ENCODE data around the gene ABL1.

The ABL1 gene

GRCh38 chr9:130893341-130894101, 58.5 kb downstream of the ABL1 start:
- peak; percentile 24 for DNase-seq

DNA sequence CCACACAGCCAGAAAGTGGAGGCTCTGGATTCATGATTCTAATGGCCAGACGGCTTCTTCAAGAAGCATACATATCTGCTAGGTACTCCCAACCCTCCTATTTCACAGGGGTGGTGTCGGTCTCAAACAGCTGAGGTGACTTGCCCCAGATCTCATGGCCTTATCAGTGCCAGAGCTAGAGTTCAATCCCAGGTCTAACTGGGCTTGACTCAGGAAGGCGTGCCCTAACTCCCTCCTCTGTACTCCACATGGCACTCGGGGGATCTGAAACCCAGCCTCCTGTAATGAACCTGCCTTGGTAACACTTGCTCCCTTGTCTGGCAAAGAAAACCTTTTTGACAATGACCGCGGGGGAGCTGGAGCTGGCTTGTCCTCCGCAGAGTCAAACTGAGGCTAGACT, 59.5 kb downstream of the ABL1 start:
- no peak for DNase-seq

DNA sequence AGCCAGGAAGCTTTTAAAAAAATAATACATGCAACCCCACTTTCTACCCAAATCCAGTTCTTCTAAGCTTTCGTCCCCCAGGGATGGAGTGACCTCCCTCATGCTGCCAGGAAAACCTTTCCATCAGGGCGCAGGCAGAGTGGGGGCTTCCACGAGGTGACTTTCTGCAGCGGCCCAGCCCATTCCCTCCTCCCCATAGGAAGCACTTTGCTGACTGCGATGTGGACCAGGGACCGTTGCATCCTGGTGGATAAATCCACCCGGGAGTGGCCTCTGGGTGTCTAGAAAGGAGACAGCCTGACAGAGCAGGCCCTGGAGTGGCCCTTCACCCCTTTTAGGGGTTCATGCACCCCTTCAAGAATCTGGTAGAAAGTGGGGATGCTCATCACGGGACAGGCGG, 60.0 kb downstream of the ABL1 start:
- DNase-seq = no peak

DNA sequence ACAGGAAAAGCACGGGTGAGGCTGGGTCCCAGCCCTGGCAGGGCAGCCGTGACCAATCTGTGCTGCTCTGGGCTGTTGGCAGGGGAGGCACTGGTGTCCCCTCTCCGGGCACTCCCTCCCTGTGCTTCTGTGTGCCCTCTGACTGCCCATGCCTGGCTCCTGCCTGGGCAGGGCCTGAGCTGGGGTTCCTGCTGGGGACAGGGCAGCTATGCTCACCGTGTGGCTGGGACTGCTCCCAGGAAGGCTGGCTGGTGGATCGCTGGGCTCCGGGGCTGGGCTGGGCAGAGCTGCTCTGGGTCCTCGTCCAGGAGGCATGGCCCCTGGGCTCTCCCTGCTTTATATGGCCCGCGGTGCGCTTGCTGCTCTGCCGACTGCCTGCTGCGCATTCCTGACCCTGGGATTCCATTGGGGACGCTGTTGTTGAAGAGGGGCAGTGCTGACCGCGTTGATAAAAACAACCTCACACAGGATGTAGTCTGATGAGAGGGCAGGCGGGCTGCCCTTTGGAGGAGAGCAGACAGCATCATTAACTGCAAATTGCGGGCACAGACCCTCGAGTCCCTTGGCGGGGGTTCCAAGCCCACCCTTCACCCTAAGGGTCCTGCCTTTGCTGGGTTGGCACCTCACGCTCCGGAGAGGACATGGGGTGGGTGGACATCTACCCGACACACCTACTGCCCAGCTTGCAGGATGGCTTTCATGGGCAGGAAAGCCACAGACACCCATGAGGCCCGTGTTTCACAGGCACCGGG, 60.6 kb downstream of the ABL1 start:
- no peak for DNase-seq

GRCh38 chr9:130896233-130897014, 61.4 kb downstream of the ABL1 start, which contains the start of gene QRFP:
Gene QRFP (minus strand): TSS chr9:130896812. CDS start chr9:130893838, 2,974 bp downstream.
- DNase-seq = no peak

GRCh38 chr9:130897105-130897751, 62.2 kb downstream of the ABL1 start:
- DNase-seq = no peak

DNA sequence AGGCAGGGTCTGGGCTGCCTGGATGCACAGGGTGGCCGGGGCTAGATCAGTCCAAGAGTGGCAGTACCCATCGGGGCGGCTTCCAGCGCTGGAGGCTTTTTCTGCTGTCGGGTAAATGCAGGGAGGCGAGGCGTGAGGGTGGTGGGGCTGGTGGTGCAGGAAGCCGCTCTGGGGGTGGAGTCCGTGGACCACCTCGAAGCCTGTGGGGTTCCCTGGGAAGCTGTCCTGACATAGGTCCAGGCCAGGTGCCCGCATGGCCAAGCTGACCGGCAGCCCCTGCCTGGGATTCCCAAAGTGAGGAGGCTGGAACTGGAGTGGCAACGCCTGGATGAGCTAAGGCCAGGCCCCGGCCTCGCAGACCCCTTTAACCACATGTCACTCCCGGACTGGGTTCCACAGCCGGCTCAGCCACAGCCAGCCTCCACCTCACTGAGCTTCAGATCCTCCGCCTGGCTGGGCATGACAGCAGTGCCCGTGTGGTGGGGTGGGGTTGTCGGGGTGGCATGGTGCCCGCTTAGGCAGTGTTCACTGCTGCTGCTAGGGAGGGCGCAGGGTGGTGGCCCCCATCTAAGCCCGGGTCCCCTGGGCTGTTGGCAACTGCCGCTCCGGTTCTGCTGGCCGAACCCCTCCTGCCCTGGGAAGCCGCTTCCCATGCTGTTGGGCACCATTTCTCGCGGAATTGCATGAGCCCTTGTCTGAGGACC, 62.9 kb downstream of the ABL1 start:
- DNase-seq = no peak

- no peak for DNase-seq
Observed at GRCh38 chr9:130898552-130898852, 63.4 kb downstream of the ABL1 start.

DNA sequence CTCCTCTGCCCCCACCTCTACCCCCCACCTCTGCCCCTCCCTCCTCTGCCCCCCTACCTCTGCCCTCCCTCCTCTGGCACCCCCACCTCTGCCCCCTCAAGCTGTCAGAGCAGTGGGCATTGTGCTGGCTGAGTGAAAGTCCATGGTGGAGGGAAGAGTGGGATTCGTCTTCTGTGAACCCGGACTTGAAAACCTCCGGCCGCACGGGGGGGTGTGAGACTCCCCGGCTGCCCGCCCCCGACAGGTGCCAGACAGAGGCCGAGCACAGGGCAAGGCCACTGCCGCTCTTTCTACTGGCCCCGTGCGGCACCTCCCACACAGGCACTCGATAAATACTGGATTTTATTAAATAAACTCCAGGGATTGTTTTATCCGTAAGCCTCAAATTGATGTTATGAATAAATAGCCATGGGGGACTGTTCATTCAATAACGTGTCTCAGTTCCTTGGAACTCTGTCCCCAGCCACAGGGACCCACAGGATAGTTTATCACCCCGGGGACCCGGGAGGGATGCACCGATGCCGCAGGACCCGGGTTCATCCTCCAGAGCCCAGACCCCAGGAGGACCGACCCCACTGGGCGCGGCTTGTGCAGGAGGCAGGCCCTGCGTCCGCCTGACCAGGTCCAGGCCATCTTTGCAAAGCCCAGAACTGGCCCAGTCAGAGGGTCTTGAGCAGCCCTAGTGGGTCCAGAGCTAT, 64.1 kb downstream of the ABL1 start:
- DNase-seq = no peak

- no peak for DNase-seq
Observed at GRCh38 chr9:130900701-130901497, 65.8 kb downstream of the ABL1 start.

DNA sequence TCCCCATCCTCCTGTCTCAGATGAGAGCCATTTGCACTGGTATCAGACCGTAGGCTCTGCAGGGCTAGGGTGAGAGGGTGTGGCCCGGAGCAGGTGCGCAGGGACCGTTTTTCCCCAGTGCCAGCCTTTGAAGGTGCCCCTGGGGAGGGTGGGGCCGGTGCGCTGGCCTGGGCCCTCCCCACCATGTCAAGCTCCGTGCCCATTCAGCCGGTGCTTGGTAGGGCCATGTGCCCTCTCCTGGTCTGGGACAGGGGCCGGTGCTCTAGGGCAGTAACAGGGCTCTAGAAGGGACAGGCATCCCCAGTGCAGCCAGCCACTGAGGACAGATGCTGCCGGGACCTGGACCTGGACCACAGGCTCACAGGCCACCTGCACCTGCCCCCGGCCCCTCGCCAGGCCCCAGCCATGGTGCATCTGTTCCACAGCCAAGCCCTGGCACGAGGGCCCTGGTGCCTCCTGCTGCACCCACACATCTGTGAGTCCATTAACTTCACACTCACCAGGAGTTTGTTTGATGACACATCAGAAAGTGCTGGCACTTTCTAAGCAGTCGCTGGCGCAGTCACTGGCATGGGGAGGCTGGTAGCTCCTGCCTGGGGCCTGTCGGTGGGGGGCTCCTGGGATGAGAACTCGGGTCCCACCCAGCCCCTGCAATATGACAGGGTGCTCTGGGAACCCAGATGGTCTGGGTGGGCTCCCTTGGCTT, 66.6 kb downstream of the ABL1 start:
- no peak for DNase-seq

DNA sequence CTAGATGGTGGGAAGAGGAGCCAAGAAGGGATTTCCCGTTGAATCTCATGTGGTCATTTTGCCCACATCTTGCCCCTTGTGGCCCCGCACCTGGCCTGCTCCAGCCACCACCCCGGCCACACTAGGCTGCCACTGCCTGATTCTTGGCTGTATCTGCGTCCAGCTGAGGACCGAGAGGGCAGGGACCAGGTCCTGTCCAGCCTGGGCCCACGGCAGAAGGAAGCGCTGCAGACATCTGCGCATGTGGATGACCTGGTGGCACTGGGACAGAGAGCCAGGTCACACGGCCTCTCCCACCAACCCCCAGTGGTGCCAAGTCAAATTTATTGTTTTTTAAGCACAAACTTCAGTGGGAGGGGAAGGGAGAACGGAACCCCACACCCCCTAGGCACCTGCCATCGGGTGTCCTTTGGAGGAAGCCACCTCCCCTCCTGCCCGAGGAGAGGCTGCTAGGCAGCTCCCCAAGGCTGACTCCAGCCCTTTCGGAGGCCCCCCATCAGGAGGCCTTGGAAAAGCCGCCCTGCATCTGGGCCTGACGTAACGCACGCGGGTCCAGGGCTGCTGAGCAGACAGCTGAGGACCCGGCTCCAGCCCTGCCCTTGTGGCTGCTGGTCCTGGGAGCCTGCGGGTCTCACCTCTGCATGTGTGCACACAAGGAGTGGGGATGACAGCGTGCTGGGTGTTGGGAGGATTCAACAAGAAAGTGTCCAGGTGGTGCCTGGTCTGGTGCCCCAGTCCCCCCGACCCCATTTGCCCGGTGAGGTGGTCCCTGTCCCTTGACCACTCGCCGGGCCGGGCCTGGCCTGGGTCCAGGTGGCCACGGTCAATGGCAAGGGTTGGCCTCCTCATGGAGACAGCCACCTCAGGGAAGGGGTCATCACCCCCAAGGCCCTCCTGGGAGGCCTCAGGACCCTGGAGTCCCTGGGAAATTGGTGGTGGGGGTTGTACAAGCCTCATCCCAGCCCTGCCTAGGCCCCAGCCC, 67.4 kb downstream of the ABL1 start:
- no peak for DNase-seq

GRCh38 chr9:130903194-130904069, 68.4 kb downstream of the ABL1 start:
- no peak for DNase-seq

- DNase-seq = no peak
Observed at GRCh38 chr9:130904070-130905044, 69.3 kb downstream of the ABL1 start.

DNA sequence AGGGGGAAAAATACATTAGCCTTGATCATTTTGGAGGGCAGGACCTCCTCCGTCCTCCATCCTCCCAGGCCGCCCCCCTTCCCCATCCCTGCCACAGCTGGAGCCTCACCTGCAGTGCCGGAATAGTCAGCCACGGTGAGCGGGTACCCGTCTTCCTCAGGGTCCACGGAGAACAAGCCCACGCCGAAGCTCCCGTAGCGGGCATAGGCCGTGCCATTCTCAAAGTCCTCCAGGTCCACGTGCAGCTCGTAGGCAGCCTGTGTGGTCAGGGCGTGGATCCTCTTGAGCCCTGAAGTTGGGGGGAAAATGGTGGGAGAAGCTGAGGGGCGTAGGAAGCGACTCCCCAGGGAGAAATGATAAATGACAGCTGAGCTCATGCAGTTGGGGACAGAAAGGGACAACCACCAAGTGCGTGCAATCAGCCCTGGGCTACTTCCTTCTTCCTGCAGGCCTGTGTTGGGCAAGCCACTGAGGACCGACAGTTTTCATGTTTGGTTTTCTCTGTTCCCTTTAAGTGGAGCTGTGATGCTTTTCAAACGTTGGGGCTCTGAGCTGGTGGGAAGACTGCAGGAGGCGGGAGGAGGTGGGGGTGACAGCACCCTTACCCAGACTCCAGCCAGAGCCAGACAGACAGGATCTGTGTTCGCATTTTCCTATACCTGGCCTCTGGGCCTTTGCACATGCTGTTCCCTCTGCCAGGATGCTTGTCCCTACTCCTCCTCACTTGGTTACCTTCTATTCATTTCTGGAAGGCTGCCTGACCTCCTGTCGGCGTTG, 70.3 kb downstream of the ABL1 start:
- no peak for DNase-seq

All from GDM1 (cell line).